Suprapubic skin (tissue), 4 donors: Measurements from ENCODE around the gene FBLL1. TPM values are rescaled to one million over a fixed set of nuclear protein-coding genes. Genes with fewer than 3 reads are reported as not detected.

Source experiments
- DNase-seq, 2 donors: peaks; one replicate each; pipeline ENCODE4 v3.0.0-alpha.2; 2019; ENCODE audit warnings: low spot score in 2 of 2
- H3K27ac ChIP-seq: fragments of 200-600 bp; sonication (generic); one replicate; pipeline ENCODE4 v1.5.1; 2019
- H3K27me3 ChIP-seq: fragments of 200-600 bp; sonication (generic); one replicate; pipeline ENCODE4 v1.5.1; 2019
- H3K36me3 ChIP-seq: fragments of 200-600 bp; sonication (generic); one replicate; pipeline ENCODE4 v1.5.1; 2019
- H3K4me1 ChIP-seq: fragments of 200-600 bp; sonication (generic); one replicate; pipeline ENCODE4 v1.5.1; 2019
- H3K4me3 ChIP-seq: fragments of 200-600 bp; sonication (generic); one replicate; pipeline ENCODE4 v1.5.1; 2019; ENCODE audit warnings: mild to moderate bottlenecking
- H3K9me3 ChIP-seq: fragments of 200-600 bp; sonication (generic); one replicate; pipeline ENCODE4 v1.5.1; 2019
- CTCF ChIP-seq, 2 donors: fragments of 200-600 bp in 1 of 2; fragments of 450-650 bp in 1 of 2; sonication (generic) in 1 of 2; IDR thresholded peaks; one replicate each; pipeline ENCODE4 v1.5.1; 2016 to 2019; ENCODE audit warnings: antibody characterized with exemption in 2 of 2, mild to moderate bottlenecking in 1 of 2, moderate library complexity in 1 of 2
- EP300 ChIP-seq: sonication (generic); formaldehyde crosslinking; IDR thresholded peaks from one replicate; pipeline ENCODE4 v1.6.1; 2017; ENCODE audit warnings: antibody characterized with exemption
- POLR2A ChIP-seq, 2 donors: fragments of 450-650 bp; IDR thresholded peaks; one replicate each; pipeline ENCODE4 v1.6.1; 2017; ENCODE audit warnings: antibody characterized with exemption in 2 of 2, mild to moderate bottlenecking in 2 of 2, moderate library complexity in 2 of 2
- POLR2AphosphoS5 ChIP-seq, 3 donors: sonication (generic); formaldehyde crosslinking; IDR thresholded peaks; one replicate each; pipeline ENCODE4 v1.6.1; 2017; ENCODE audit warnings: antibody characterized with exemption in 3 of 3
- WGBS: methylation state at CpG from one replicate; pipeline ENCODE4 v1.1.5; 2018; 5-methylcytosine and 5-hydroxymethylcytosine counted together
- total RNA-seq, 4 donors: library from RNA; depleted of rRNA; stranded (reverse); fragments of >200 nt; gene quantifications; one replicate each; pipeline ENCODE4 v1.1.0, GENCODE V29; 2016

FBLL1 gene
- total RNA-seq, 4 donors from 2014 or later: 0.42 to 1.7 (median 1.3) TPM

GRCh38 chr5:168527756-168528295 lies 1.3 kb upstream of the FBLL1 start:
- TF ChIP-seq POLR2A (IDR thresholded peaks at IDR 0.05) (no peak), POLR2AphosphoS5 (IDR thresholded peaks at IDR 0.05) (no peak), EP300 (no peak), CTCF (IDR thresholded peaks at IDR 0.05) (no peak)
- WGBS: 90% methylated on average over 4 of the region's 4 CpGs
- peaks cover 11% of the 10 kb centered on the region for H3K4me1 ChIP-seq
- H3K27me3 ChIP-seq: peaks cover 32% of the 10 kb centered on the region
- no peak overlapping the region for H3K27ac ChIP-seq
- no peaks in the 10 kb centered on the region for H3K36me3 ChIP-seq
- H3K9me3 ChIP-seq: no peaks in the 10 kb centered on the region
- H3K4me3 ChIP-seq: no peak overlapping the region
- no peak for DNase-seq

GRCh38 chr5:168529374-168530234 lies 499 bp downstream of the FBLL1 start:
- peak in 1 of 2 donors; percentile 58 for DNase-seq
- TF ChIP-seq POLR2AphosphoS5 (IDR thresholded peaks at IDR 0.05) (no peak), POLR2A (IDR thresholded peaks at IDR 0.05) (no peak), CTCF (IDR thresholded peaks at IDR 0.05) (no peak), EP300 (no peak)
- Histone ChIP-seq H3K36me3 (no peaks in the 10 kb centered on the region), H3K27me3 (peaks cover 32% of the 10 kb centered on the region), H3K9me3 (no peaks in the 10 kb centered on the region), H3K4me3 (peak overlapping the region; percentile 53), H3K4me1 (peaks cover 11% of the 10 kb centered on the region), H3K27ac (no peak overlapping the region)
- 61% methylated on average over 22 of the region's 125 CpGs for WGBS

- Histone ChIP-seq H3K4me1 (peaks cover 11% of the 10 kb centered on the region), H3K9me3 (no peaks in the 10 kb centered on the region), H3K27ac (no peak overlapping the region), H3K36me3 (no peaks in the 10 kb centered on the region), H3K27me3 (peaks cover 32% of the 10 kb centered on the region), H3K4me3 (no peak overlapping the region)
- no peak for TF ChIP-seq CTCF (IDR thresholded peaks at IDR 0.05)
- no peak for TF ChIP-seq POLR2AphosphoS5 (IDR thresholded peaks at IDR 0.05)
- TF ChIP-seq EP300: no peak
- 77% methylated on average over 4 of the region's 4 CpGs for WGBS
- no peak for DNase-seq
Measured at GRCh38 chr5:168530621-168531150, 1.6 kb downstream of the FBLL1 start.

GRCh38 chr5:168531191-168531590 lies 2.1 kb downstream of the FBLL1 start:
- no peak for DNase-seq
- H3K9me3 ChIP-seq: no peaks in the 10 kb centered on the region
- H3K27ac ChIP-seq: no peak overlapping the region
- H3K4me3 ChIP-seq: no peak overlapping the region
- 72% methylated on average over 5 of the region's 5 CpGs for WGBS
- peaks cover 32% of the 10 kb centered on the region for H3K27me3 ChIP-seq
- H3K4me1 ChIP-seq: peaks cover 11% of the 10 kb centered on the region
- TF ChIP-seq EP300 (no peak), CTCF (IDR thresholded peaks at IDR 0.05) (no peak), POLR2A (IDR thresholded peaks at IDR 0.05) (no peak), POLR2AphosphoS5 (IDR thresholded peaks at IDR 0.05) (no peak)
- no peaks in the 10 kb centered on the region for H3K36me3 ChIP-seq
